ENCODE measurements around the gene TMEM154. TPM values are rescaled to one million over a fixed set of nuclear protein-coding genes. Genes with fewer than 3 reads are reported as not detected.

The TMEM154 gene
- total and polyA plus RNA-seq, 7 donors, result under 0.01 to 3.2 (median 0.69) TPM

DNA sequence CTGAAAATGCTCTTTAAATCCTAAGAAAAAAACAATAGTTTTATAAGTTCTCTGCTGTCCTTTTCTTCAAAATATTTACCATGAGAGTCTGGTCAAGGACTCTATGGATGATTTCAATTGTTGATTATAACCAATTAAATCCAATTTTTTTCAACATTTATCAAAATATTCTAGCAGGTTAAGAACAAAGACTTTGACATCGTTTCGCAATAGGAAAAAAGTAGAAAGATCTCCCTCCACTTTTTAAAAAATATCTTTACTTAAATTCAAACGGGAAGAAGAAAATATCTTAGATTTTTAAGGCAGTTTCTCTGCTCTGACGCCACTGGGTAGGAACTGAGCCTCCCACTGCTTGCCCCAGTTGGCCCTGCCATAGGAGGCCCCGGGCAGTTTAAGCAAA lies 44.7 kb upstream of the TMEM154 start:
- 77% methylated on average over 5 of the region's 5 CpGs for WGBS, 2 donors
- intact Hi-C loops (cut with DNase I), result no loop called here
- TF ChIP-seq EP300 (IDR thresholded peaks at IDR 0.05) (no peak), POLR2A (IDR thresholded peaks at IDR 0.05) (no peak), POLR2AphosphoS5 (IDR thresholded peaks at IDR 0.05) (no peak)
- TF ChIP-seq, protein P1, sequence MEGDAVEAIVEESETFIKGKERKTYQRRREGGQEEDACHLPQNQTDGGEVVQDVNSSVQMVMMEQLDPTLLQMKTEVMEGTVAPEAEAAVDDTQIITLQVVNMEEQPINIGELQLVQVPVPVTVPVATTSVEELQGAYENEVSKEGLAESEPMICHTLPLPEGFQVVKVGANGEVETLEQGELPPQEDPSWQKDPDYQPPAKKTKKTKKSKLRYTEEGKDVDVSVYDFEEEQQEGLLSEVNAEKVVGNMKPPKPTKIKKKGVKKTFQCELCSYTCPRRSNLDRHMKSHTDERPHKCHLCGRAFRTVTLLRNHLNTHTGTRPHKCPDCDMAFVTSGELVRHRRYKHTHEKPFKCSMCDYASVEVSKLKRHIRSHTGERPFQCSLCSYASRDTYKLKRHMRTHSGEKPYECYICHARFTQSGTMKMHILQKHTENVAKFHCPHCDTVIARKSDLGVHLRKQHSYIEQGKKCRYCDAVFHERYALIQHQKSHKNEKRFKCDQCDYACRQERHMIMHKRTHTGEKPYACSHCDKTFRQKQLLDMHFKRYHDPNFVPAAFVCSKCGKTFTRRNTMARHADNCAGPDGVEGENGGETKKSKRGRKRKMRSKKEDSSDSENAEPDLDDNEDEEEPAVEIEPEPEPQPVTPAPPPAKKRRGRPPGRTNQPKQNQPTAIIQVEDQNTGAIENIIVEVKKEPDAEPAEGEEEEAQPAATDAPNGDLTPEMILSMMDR (IDR thresholded peaks at IDR 0.05), result no peak
- H3K27ac ChIP-seq, result no peak overlapping the region
- no peaks in the 10 kb centered on the region for H3K4me1 ChIP-seq
- no peaks in the 10 kb centered on the region for H3K9me3 ChIP-seq
- DNase-seq, result no peak
- H3K4me3 ChIP-seq, result no peak overlapping the region
- H3K36me3 ChIP-seq, result no peaks in the 10 kb centered on the region
- H3K27me3 ChIP-seq, result no peaks in the 10 kb centered on the region

DNA sequence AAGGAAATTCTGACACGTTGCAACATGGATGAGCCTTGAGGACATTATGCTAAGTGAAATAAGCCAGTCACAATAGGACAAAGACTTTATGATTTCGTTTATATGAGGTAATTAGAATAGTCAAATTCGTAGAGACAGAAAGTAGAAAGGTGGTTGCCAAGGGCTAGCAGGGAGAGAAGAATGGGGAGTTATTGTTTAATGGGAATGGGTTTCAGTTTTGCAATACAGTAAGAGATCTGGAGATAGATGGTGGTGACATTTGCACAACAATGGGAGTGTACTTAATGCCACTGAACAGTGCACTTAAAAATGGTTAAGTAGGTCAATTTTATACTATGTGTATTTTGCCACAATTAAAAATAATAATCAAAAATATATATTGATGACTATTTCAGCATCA lies 43.4 kb upstream of the TMEM154 start:
- whole genome bisulfite sequencing, 2 donors, result 69 to 83% methylated on average over 3 of the region's 3 CpGs
- no peak overlapping the region for H3K4me3 ChIP-seq
- intact Hi-C loops (cut with DNase I), result no loop called here

DNA sequence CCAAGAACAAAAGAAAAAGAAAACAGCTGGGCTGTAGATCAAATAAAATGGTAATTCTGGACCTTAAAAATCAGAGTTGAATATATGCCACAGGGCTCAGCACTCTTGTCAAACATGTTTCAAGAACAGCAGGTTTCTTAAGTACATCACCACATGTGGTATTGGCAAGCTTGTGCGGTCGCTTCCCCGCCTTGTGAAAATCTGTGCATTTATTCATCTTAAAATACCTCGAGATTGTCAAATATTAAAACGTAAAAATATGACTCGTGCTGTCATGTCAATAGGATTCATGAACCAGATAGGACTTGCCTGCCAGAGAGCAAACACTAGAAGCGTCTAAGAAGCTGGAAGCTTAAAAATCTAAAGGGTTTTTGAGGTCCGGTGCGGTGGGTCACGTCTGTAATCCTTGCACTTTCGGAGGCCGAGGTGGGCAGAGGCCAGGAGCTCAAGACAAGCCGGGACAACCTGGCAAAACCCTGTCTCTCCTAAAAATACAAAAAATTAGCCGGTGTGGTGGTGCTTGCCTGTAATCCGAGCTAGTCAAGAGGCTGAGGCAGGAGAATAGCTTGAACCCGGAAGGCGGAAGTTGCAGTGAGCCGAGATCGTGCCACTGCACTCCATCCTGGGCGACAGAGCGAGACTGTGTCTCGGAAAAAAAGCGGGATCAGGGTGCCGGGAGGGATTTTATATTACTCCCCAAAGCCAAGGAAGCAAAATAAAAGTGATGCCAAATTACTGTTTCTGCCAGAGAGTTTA lies 40.2 kb upstream of the TMEM154 start:
- no peak for DNase-seq
- Histone ChIP-seq H3K9me3 (no peaks in the 10 kb centered on the region), H3K4me1 (no peaks in the 10 kb centered on the region), H3K36me3 (no peaks in the 10 kb centered on the region), H3K4me3 (no peak overlapping the region), H3K27me3 (no peaks in the 10 kb centered on the region), H3K27ac (no peak overlapping the region)
- intact Hi-C loops (cut with DNase I), result no loop called here
- WGBS, 2 donors, result 90 to 92% methylated on average over 24 of the region's 24 CpGs
- TF ChIP-seq EP300 (IDR thresholded peaks at IDR 0.05) (no peak), POLR2A (IDR thresholded peaks at IDR 0.05) (no peak), POLR2AphosphoS5 (IDR thresholded peaks at IDR 0.05) (no peak)
- TF ChIP-seq, protein P1 (IDR thresholded peaks at IDR 0.05), result no peak

More for the DNA sequence above, 43.4 kb upstream of the TMEM154 start:
- no peaks in the 10 kb centered on the region for H3K4me1 ChIP-seq
- no peak overlapping the region for H3K27ac ChIP-seq
- no peaks in the 10 kb centered on the region for H3K36me3 ChIP-seq
- H3K9me3 ChIP-seq, result no peaks in the 10 kb centered on the region
- no peaks in the 10 kb centered on the region for H3K27me3 ChIP-seq
- no peak for TF ChIP-seq EP300 (IDR thresholded peaks at IDR 0.05)
- TF ChIP-seq, protein P1 (IDR thresholded peaks at IDR 0.05), result no peak
- no peak for TF ChIP-seq POLR2A (IDR thresholded peaks at IDR 0.05)
- no peak for DNase-seq

DNA sequence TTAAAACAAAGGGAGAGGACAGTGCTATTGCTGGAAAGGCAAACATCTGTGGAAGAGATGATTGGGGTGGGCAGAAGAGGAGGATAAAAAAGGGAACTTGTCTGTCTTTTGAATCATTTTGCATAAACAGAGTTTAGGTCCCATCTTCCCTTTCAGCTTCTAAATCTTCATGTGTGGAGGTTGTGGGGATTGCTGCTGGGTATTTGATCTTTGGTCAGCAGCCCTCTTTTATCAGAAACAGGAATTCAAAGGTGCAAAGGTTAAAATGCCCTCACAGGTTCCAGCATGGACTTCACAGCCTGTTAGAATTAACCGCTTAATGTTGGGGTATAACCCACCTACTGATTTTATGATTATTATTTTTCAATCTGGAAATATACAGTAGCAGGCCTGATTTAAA lies 39.5 kb upstream of the TMEM154 start:
- no peaks in the 10 kb centered on the region for H3K9me3 ChIP-seq
- H3K27ac ChIP-seq, result no peak overlapping the region
- no peaks in the 10 kb centered on the region for H3K36me3 ChIP-seq
- no peak overlapping the region for H3K4me3 ChIP-seq
- no peaks in the 10 kb centered on the region for H3K4me1 ChIP-seq
- TF ChIP-seq, protein P1 (IDR thresholded peaks at IDR 0.05), result no peak
- TF ChIP-seq POLR2A (IDR thresholded peaks at IDR 0.05), result no peak
- TF ChIP-seq EP300 (IDR thresholded peaks at IDR 0.05), result no peak
- TF ChIP-seq POLR2AphosphoS5 (IDR thresholded peaks at IDR 0.05), result no peak
- no peak for DNase-seq
- 55 to 94% methylated on average over 1 of the region's 1 CpG for WGBS, 2 donors
- intact Hi-C loops (cut with DNase I), result no loop called here
- H3K27me3 ChIP-seq, result no peaks in the 10 kb centered on the region

DNA sequence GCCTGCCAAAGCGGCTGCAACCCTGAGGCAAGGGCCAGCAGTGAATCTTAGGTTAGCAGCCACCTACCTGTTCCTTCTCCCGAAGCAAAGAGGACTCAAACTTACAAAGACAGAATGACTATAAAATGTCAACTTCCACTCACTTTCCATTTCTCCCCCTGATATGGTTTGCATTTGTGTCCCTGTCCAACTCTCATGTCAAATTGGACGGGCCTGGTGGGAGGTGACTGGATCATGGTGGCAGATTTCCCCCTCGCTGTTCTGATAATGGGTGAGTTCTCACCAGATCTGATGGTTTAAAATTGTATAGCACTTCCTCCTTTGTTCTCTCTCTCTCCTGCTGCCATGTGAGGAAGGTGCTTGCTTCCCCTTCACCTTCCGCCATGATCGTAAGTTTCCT lies 35.3 kb upstream of the TMEM154 start:
- Histone ChIP-seq H3K27me3 (no peaks in the 10 kb centered on the region), H3K4me3 (no peak overlapping the region), H3K4me1 (no peaks in the 10 kb centered on the region), H3K9me3 (no peaks in the 10 kb centered on the region), H3K36me3 (no peaks in the 10 kb centered on the region), H3K27ac (no peak overlapping the region)
- 96 to 97% methylated on average over 6 of the region's 6 CpGs for WGBS, 2 donors
- intact Hi-C loops (cut with DNase I), result no loop called here
- DNase-seq, result no peak
- TF ChIP-seq POLR2A (IDR thresholded peaks at IDR 0.05) (no peak), EP300 (IDR thresholded peaks at IDR 0.05) (no peak)

Data from sigmoid colon (tissue), 7 donors.